H9 (cell line): Measurements from ENCODE around the gene TMC8. TPM values are rescaled to one million over a fixed set of nuclear protein-coding genes. Genes with fewer than 3 reads are reported as not detected.
"Not testable (repeated sequence)": the region's sequence is repeated elsewhere in the genome, so short reads cannot be mapped to it uniquely, and the experiment has no call there.

ENCODE experiments used
- DNase-seq: peaks from one replicate; pipeline ENCODE4 v3.0.0-alpha.2; 2017
- H2AFZ ChIP-seq: one replicate; pipeline ENCODE4 v1.6.1; 2013; ENCODE audit warnings: mild to moderate bottlenecking, low read length, control low read depth, moderate library complexity
- H2AK5ac ChIP-seq: 2 replicates; pipeline ENCODE4 v1.6.1; 2013; ENCODE audit warnings: low read length, control low read depth, mixed read lengths; ENCODE audit not compliant: insufficient read length
- H2BK120ac ChIP-seq: one replicate; pipeline ENCODE4 v1.6.1; 2013; ENCODE audit warnings: low read depth, mild to moderate bottlenecking, low read length, control low read depth, inconsistent platforms; ENCODE audit not compliant: poor library complexity, severe bottlenecking
- H2BK12ac ChIP-seq: 2 replicates; pipeline ENCODE4 v1.6.1; 2013; ENCODE audit warnings: low read length, control low read depth, mixed read lengths, low read depth; ENCODE audit not compliant: insufficient read length
- H2BK15ac ChIP-seq: 2 replicates; pipeline ENCODE4 v1.6.1; 2013; ENCODE audit warnings: low read depth, low read length, control low read depth
- H2BK20ac ChIP-seq: one replicate; pipeline ENCODE4 v1.6.1; 2013; ENCODE audit warnings: low read depth, mild to moderate bottlenecking, low read length, control low read depth, inconsistent platforms; ENCODE audit not compliant: poor library complexity, severe bottlenecking
- H2BK5ac ChIP-seq: 2 replicates; pipeline ENCODE4 v1.6.1; 2013; ENCODE audit warnings: low read length, control low read depth, mixed read lengths; ENCODE audit not compliant: insufficient read length
- H3K14ac ChIP-seq: 2 replicates; pipeline ENCODE4 v1.6.1; 2013; ENCODE audit warnings: low read length, control low read depth; ENCODE audit not compliant: insufficient read depth
- H3K18ac ChIP-seq: 2 replicates; pipeline ENCODE4 v1.6.1; 2013; ENCODE audit warnings: low read depth, mild to moderate bottlenecking, mixed read lengths, low read length, control low read depth; ENCODE audit not compliant: insufficient read length
- H3K23ac ChIP-seq: 2 replicates; pipeline ENCODE4 v1.6.1; 2013; ENCODE audit warnings: low read length, control low read depth, mixed read lengths, low read depth; ENCODE audit not compliant: insufficient read length
- H3K23me2 ChIP-seq: 2 replicates; pipeline ENCODE4 v1.6.1; 2013; ENCODE audit warnings: low read depth, mild to moderate bottlenecking, mixed read lengths, low read length, control low read depth; ENCODE audit not compliant: insufficient read length, poor library complexity, severe bottlenecking
- H3K27ac ChIP-seq: 2 replicates; pipeline ENCODE4 v1.5.1; 2013; ENCODE audit warnings: low read length, control low read depth, mixed read lengths, low read depth; ENCODE audit not compliant: insufficient read length
- H3K27me3 ChIP-seq: 2 replicates; pipeline ENCODE4 v1.6.1; 2013; ENCODE audit warnings: low read length, control low read depth, inconsistent platforms; ENCODE audit not compliant: insufficient read depth
- H3K4ac ChIP-seq: 2 replicates; pipeline ENCODE4 v1.6.1; 2013; ENCODE audit warnings: low read depth, mild to moderate bottlenecking, control low read depth, inconsistent platforms, low read length, moderate library complexity
- H3K4me1 ChIP-seq: 2 replicates; pipeline ENCODE4 v1.6.1; 2013; ENCODE audit warnings: low read length, control low read depth, inconsistent platforms; ENCODE audit not compliant: insufficient read depth
- H3K4me2 ChIP-seq: 2 replicates; pipeline ENCODE4 v1.6.1; 2013; ENCODE audit warnings: low read length, control low read depth, mixed read lengths; ENCODE audit not compliant: insufficient read length, insufficient read depth
- H3K56ac ChIP-seq: 2 replicates; pipeline ENCODE4 v1.6.1; 2013; ENCODE audit warnings: low read depth, mild to moderate bottlenecking, mixed read lengths, low read length, control low read depth; ENCODE audit not compliant: insufficient read length
- H3K79me1 ChIP-seq: 2 replicates; pipeline ENCODE4 v1.6.1; 2013; ENCODE audit warnings: low read depth, mild to moderate bottlenecking, moderate library complexity, low read length, control low read depth, inconsistent platforms; ENCODE audit not compliant: insufficient read depth, poor library complexity, severe bottlenecking
- H3K79me2 ChIP-seq: 2 replicates; pipeline ENCODE4 v1.6.1; 2013; ENCODE audit warnings: low read length, control low read depth, inconsistent platforms; ENCODE audit not compliant: insufficient read depth
- H3K9ac ChIP-seq: 2 replicates; pipeline ENCODE4 v1.6.1; 2013; ENCODE audit warnings: low read length, control low read depth, mixed read lengths; ENCODE audit not compliant: insufficient read length; ENCODE audit errors: extremely low read depth
- H3K9me3 ChIP-seq: one replicate; pipeline ENCODE4 v1.6.1; 2013; ENCODE audit warnings: low read depth, low read length, inconsistent platforms; ENCODE audit not compliant: control insufficient read depth
- H3T11ph ChIP-seq: one replicate; pipeline ENCODE4 v1.6.1; 2013; ENCODE audit warnings: mild to moderate bottlenecking, low read length, control low read depth, inconsistent platforms
- H4K20me1 ChIP-seq: one replicate; pipeline ENCODE4 v1.6.1; 2013; ENCODE audit not compliant: control insufficient read depth, insufficient read length, insufficient read depth
- H4K5ac ChIP-seq: 2 replicates; pipeline ENCODE4 v1.6.1; 2013; ENCODE audit warnings: low read depth, mild to moderate bottlenecking, mixed read lengths, low read length, control low read depth; ENCODE audit not compliant: insufficient read length
- H4K8ac ChIP-seq: replicated peaks from 2 replicates; pipeline ENCODE4 v1.6.1; 2013; ENCODE audit warnings: low read length, control low read depth, mixed read lengths, low read depth; ENCODE audit not compliant: insufficient read length
- H4K91ac ChIP-seq: 2 replicates; pipeline ENCODE4 v1.6.1; 2013; ENCODE audit warnings: low read depth, mild to moderate bottlenecking, moderate library complexity, mixed read lengths, low read length, control low read depth; ENCODE audit not compliant: insufficient read length
- H3K27ac Mint-ChIP-seq, 3 experiments: 2 replicates in 2 of 3; 3 replicates in 1 of 3; pipeline ENCODE4 v1.8.0; 2020 to 2021; ENCODE audit warnings: mixed read lengths in 3 of 3, mild to moderate bottlenecking in 1 of 3, moderate library complexity in 1 of 3
- H3K27me3 Mint-ChIP-seq: 2 replicates; pipeline ENCODE4 v1.8.0; 2021; ENCODE audit warnings: low read depth, mild to moderate bottlenecking, moderate library complexity, mixed read lengths
- H3K36me3 Mint-ChIP-seq, 3 experiments: 2 replicates in 2 of 3; 3 replicates in 1 of 3; pipeline ENCODE4 v1.8.0; 2020 to 2021; ENCODE audit warnings: low read depth in 3 of 3, mixed read lengths in 3 of 3; ENCODE audit not compliant: insufficient read depth in 1 of 3
- H3K4me1 Mint-ChIP-seq, 2 experiments: 2 replicates each; pipeline ENCODE4 v1.8.0; 2020; ENCODE audit warnings: mixed read lengths in 2 of 2
- H3K4me3 Mint-ChIP-seq, 2 experiments: 2 replicates in 1 of 2; 3 replicates in 1 of 2; pipeline ENCODE4 v1.8.0; 2020 to 2021; ENCODE audit warnings: mild to moderate bottlenecking in 2 of 2, mixed read lengths in 2 of 2, moderate library complexity in 1 of 2
- H3K9me3 Mint-ChIP-seq, 2 experiments: 2 replicates in 1 of 2; 3 replicates in 1 of 2; pipeline ENCODE4 v1.8.0; 2020; ENCODE audit warnings: mild to moderate bottlenecking in 2 of 2, mixed read lengths in 2 of 2, moderate library complexity in 1 of 2
- WGBS: extraction: QIAGEN DNeasy Blood & Tissue Kit; methylation state at CpG from one replicate; pipeline ENCODE4 v1.1.7; 2013; ENCODE audit warnings: missing lambda C conversion rate, low lambda C conversion rate, mixed read lengths; ENCODE audit not compliant: insufficient read length; ENCODE audit errors: extremely low coverage; 5-methylcytosine and 5-hydroxymethylcytosine counted together
- total RNA-seq: library from RNA; stranded (reverse); gene quantifications from 2 replicates; pipeline ENCODE4 v1.2.1, GENCODE V29; 2021
- TF ChIP-seq, protein P1 (sequence below): fragments of 200-600 bp; sonication (generic); conservative IDR thresholded peaks from 3 replicates; pipeline ENCODE4 v1.8.0; 2021; ENCODE audit warnings: antibody characterized with exemption, mild to moderate bottlenecking

The TMC8 gene
- total RNA-seq, 1 experiment from 2014 or later: 1.0 TPM

- no peaks in the 10 kb centered on the region for H3K9me3 Mint-ChIP-seq
- Histone ChIP-seq H3K14ac (no peak overlapping the region), H3K23ac (no peak overlapping the region), H4K91ac (no peak overlapping the region), H3T11ph (no peak overlapping the region), H2BK15ac (no peak overlapping the region), H3K27ac (no peak overlapping the region), H3K9ac (no peak overlapping the region), H3K56ac (no peak overlapping the region), H2AK5ac (no peak overlapping the region), H2BK5ac (no peak overlapping the region), H2BK120ac (no peak overlapping the region), H3K4ac (no peak overlapping the region), H2BK20ac (no peak overlapping the region), H3K4me1 (no peaks in the 10 kb centered on the region), H3K4me2 (no peak overlapping the region), H3K79me2 (no peaks in the 10 kb centered on the region), H3K27me3 (no peaks in the 10 kb centered on the region), H3K23me2 (no peaks in the 10 kb centered on the region), H4K20me1 (no peaks in the 10 kb centered on the region), H2AFZ (no peak overlapping the region), H3K79me1 (no peaks in the 10 kb centered on the region), H3K9me3 (no peaks in the 10 kb centered on the region), H3K18ac (no peak overlapping the region), H4K5ac (no peak overlapping the region), H4K8ac (no peak overlapping the region), H2BK12ac (no peak overlapping the region)
- H3K4me3 Mint-ChIP-seq: no peak overlapping the region
- DNase-seq: no peak
- peaks cover 0 to 31% (median 10%) of the 10 kb centered on the region in 3 experiments; a peak in 4 of 7 replicates for H3K36me3 Mint-ChIP-seq
- H3K27me3 Mint-ChIP-seq: no peaks in the 10 kb centered on the region; the same call in 1 of the 2 replicates
- H3K27ac Mint-ChIP-seq: no peak overlapping the region
- peaks cover 2% of the 10 kb centered on the region in 2 experiments; a peak in 3 of 4 replicates for H3K4me1 Mint-ChIP-seq
- no CpG with 5 or more reads among the region's 28 CpGs for WGBS
- TF ChIP-seq, protein P1, sequence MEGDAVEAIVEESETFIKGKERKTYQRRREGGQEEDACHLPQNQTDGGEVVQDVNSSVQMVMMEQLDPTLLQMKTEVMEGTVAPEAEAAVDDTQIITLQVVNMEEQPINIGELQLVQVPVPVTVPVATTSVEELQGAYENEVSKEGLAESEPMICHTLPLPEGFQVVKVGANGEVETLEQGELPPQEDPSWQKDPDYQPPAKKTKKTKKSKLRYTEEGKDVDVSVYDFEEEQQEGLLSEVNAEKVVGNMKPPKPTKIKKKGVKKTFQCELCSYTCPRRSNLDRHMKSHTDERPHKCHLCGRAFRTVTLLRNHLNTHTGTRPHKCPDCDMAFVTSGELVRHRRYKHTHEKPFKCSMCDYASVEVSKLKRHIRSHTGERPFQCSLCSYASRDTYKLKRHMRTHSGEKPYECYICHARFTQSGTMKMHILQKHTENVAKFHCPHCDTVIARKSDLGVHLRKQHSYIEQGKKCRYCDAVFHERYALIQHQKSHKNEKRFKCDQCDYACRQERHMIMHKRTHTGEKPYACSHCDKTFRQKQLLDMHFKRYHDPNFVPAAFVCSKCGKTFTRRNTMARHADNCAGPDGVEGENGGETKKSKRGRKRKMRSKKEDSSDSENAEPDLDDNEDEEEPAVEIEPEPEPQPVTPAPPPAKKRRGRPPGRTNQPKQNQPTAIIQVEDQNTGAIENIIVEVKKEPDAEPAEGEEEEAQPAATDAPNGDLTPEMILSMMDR: no peak
These were observed 15.5 kb upstream of the TMC8 start for GRCh38 chr17:78114831-78115723.

- not testable (repeated sequence) for H3K4me2 ChIP-seq, H3K23me2 ChIP-seq, H3K9ac ChIP-seq, H3K14ac ChIP-seq, DNase-seq, H2AFZ ChIP-seq, H3K27ac Mint-ChIP-seq, H3K4ac ChIP-seq, H4K5ac ChIP-seq, H4K20me1 ChIP-seq, H3K9me3 ChIP-seq, H2AK5ac ChIP-seq, H3K27ac ChIP-seq, H4K91ac ChIP-seq, H3K4me1 Mint-ChIP-seq, H3K27me3 Mint-ChIP-seq, H2BK12ac ChIP-seq, H3K4me3 Mint-ChIP-seq, H3K56ac ChIP-seq, H3K79me2 ChIP-seq, H3T11ph ChIP-seq, H2BK15ac ChIP-seq, H3K23ac ChIP-seq, H3K18ac ChIP-seq, H3K79me1 ChIP-seq, H2BK120ac ChIP-seq, H3K27me3 ChIP-seq, H3K9me3 Mint-ChIP-seq, H2BK5ac ChIP-seq, H3K4me1 ChIP-seq, H4K8ac ChIP-seq, H2BK20ac ChIP-seq
- H3K36me3 Mint-ChIP-seq: peaks cover 0 to 29% (median 10%) of the 10 kb centered on the region in 3 experiments; a peak in 3 of 7 replicates
- WGBS: no CpG with 5 or more reads among the region's 18 CpGs
These were observed 14.8 kb upstream of the TMC8 start for GRCh38 chr17:78115803-78116202.
